H54 (cell line): ENCODE data around the gene TECRL.

Experiments
- DNase-seq: peaks from one replicate; pipeline ENCODE4 v3.0.0; 2011; ENCODE audit warnings: low spot score, mixed read lengths; ENCODE audit not compliant: insufficient read length
- FAIRE-seq: peaks from 3 replicates; lab custom pipeline; 2011; peaks lifted over from hg19 to GRCh38; lab: Jason Lieb, UNC
- POLR2A ChIP-seq: IDR thresholded peaks from 2 replicates; pipeline ENCODE4 v1.6.1; 2011; ENCODE audit warnings: low read depth, mild to moderate bottlenecking, low read length

TECRL gene

GRCh38 chr4:64361399-64361740 is 47.9 kb downstream of the TECRL start:
- no peak for FAIRE-seq
- no peak for TF ChIP-seq POLR2A
- DNase-seq = no peak

GRCh38 chr4:64360664-64361398 is 48.4 kb downstream of the TECRL start:
- DNase-seq (no peak), FAIRE-seq (no peak)
- TF ChIP-seq POLR2A = no peak

- DNase-seq (no peak), FAIRE-seq (no peak)
- no peak for TF ChIP-seq POLR2A
These were observed 49.8 kb downstream of the TECRL start for GRCh38 chr4:64359489-64359888.

GRCh38 chr4:64353904-64354303 is 55.3 kb downstream of the TECRL start:
- no peak for TF ChIP-seq POLR2A
- FAIRE-seq (no peak), DNase-seq (no peak)

GRCh38 chr4:64341711-64342110 is 67.5 kb downstream of the TECRL start:
- no peak for DNase-seq
- TF ChIP-seq POLR2A = no peak
- no peak for FAIRE-seq

GRCh38 chr4:64340218-64341110 is 68.8 kb downstream of the TECRL start:
- TF ChIP-seq POLR2A = no peak
- FAIRE-seq = no peak
- DNase-seq = no peak

GRCh38 chr4:64334964-64335363 is 74.3 kb downstream of the TECRL start:
- DNase-seq (no peak), FAIRE-seq (no peak)
- no peak for TF ChIP-seq POLR2A

- FAIRE-seq (no peak), DNase-seq (no peak)
- TF ChIP-seq POLR2A = no peak
These were observed 79.1 kb downstream of the TECRL start for GRCh38 chr4:64330143-64330542.

GRCh38 chr4:64327237-64327636 is 82.0 kb downstream of the TECRL start:
- no peak for TF ChIP-seq POLR2A
- no peak for DNase-seq
- FAIRE-seq = no peak

GRCh38 chr4:64326507-64326906 is 82.7 kb downstream of the TECRL start:
- TF ChIP-seq POLR2A = no peak
- FAIRE-seq (no peak), DNase-seq (no peak)

- DNase-seq (no peak), FAIRE-seq (no peak)
- TF ChIP-seq POLR2A = no peak
These were observed 103.0 kb downstream of the TECRL start for GRCh38 chr4:64306255-64306565.

GRCh38 chr4:64305565-64306254 is 103.5 kb downstream of the TECRL start:
- no peak for DNase-seq
- no peak for TF ChIP-seq POLR2A
- no peak for FAIRE-seq

GRCh38 chr4:64272432-64272831 is 136.8 kb downstream of the TECRL start:
- TF ChIP-seq POLR2A = no peak
- FAIRE-seq (no peak), DNase-seq (no peak)

GRCh38 chr4:64271601-64272081 is 137.6 kb downstream of the TECRL start:
- DNase-seq (peak; percentile 1), FAIRE-seq (peak; percentile 27)
- TF ChIP-seq POLR2A = no peak
